ENCODE data around the gene ACOT7.

GRCh38 chr1:6245086-6245868 lies 148.3 kb downstream of the ACOT7 start:
- TF ChIP-seq POLR2AphosphoS5 (IDR thresholded peaks at IDR 0.05; ENCODE audit: low read depth) (no peak), EZH2 (IDR thresholded peaks at IDR 0.05; ENCODE audit: low read depth, unreplicated experiment) (no peak), REST (IDR thresholded peaks at IDR 0.05; ENCODE audit: unreplicated experiment) (peak; percentile 98), EZH2phosphoT487 (IDR thresholded peaks at IDR 0.05; ENCODE audit: unreplicated experiment) (no peak), CREB1 (CRISPR knock-in tag; IDR thresholded peaks at IDR 0.05; ENCODE audit: low read depth) (peak; percentile 67)
- TF ChIP-seq, protein P1, sequence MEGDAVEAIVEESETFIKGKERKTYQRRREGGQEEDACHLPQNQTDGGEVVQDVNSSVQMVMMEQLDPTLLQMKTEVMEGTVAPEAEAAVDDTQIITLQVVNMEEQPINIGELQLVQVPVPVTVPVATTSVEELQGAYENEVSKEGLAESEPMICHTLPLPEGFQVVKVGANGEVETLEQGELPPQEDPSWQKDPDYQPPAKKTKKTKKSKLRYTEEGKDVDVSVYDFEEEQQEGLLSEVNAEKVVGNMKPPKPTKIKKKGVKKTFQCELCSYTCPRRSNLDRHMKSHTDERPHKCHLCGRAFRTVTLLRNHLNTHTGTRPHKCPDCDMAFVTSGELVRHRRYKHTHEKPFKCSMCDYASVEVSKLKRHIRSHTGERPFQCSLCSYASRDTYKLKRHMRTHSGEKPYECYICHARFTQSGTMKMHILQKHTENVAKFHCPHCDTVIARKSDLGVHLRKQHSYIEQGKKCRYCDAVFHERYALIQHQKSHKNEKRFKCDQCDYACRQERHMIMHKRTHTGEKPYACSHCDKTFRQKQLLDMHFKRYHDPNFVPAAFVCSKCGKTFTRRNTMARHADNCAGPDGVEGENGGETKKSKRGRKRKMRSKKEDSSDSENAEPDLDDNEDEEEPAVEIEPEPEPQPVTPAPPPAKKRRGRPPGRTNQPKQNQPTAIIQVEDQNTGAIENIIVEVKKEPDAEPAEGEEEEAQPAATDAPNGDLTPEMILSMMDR (conservative IDR thresholded peaks at IDR 0.05; ENCODE audit: low read depth in 2 of 2) = peak; percentile 61 to 79

All from GM23338 (cell line).